Right atrium auricular region (tissue), 2 donors: ENCODE data around the gene USP48. TPM values are rescaled to one million over a fixed set of nuclear protein-coding genes. Genes with fewer than 3 reads are reported as not detected.
"Not testable (repeated sequence)": the region's sequence is repeated elsewhere in the genome, so short reads cannot be mapped to it uniquely, and the experiment has no call there.

Source experiments
- DNase-seq: peaks from one replicate; pipeline ENCODE4 v3.0.0-alpha.2; 2019; ENCODE audit warnings: low spot score
- H3K27ac ChIP-seq, 2 donors: fragments of 200-600 bp; sonication (generic); 1 replicate in 1 of 2; 2 replicates in 1 of 2; pipeline ENCODE4 v1.5.1; 2016 to 2019
- H3K27me3 ChIP-seq, 2 donors: fragments of 200-600 bp; sonication (generic); one replicate each; pipeline versions ENCODE4 v1.5.1 to v1.6.0; 2017 to 2019
- H3K36me3 ChIP-seq: fragments of 200-600 bp; sonication (generic); one replicate; pipeline ENCODE4 v1.5.1; 2016
- H3K4me1 ChIP-seq, 2 donors: fragments of 200-600 bp; sonication (generic); one replicate each; pipeline versions ENCODE4 v1.5.1 to v1.6.0; 2017 to 2019
- H3K4me3 ChIP-seq, 2 donors: fragments of 200-600 bp; sonication (generic); 1 replicate in 1 of 2; 2 replicates in 1 of 2; pipeline ENCODE4 v1.5.1; 2017 to 2019; ENCODE audit warnings: mild to moderate bottlenecking in 1 of 2, moderate library complexity in 1 of 2
- H3K9me3 ChIP-seq, 2 donors: fragments of 200-600 bp; sonication (generic); one replicate each; pipeline ENCODE4 v1.5.1; 2019
- CTCF ChIP-seq, 2 donors: fragments of 200-600 bp; sonication (generic); IDR thresholded peaks; one replicate each; pipeline ENCODE4 v1.5.1; 2019; ENCODE audit warnings: antibody characterized with exemption in 2 of 2
- total RNA-seq, 2 donors: library from RNA; depleted of rRNA; stranded (reverse); fragments of >200 nt; gene quantifications; one replicate each; pipeline ENCODE4 v1.1.0, GENCODE V29; 2016

USP48 gene
- total RNA-seq, 2 donors from 2014 or later: 24.1 to 31.0 TPM

- no peak for DNase-seq
- no peak overlapping the region for H3K4me3 ChIP-seq
- H3K4me1 ChIP-seq: no peaks in the 10 kb centered on the region
- H3K36me3 ChIP-seq: no peaks in the 10 kb centered on the region
- peaks cover 0 to 9% of the 10 kb centered on the region in 2 donors for H3K9me3 ChIP-seq
- H3K27me3 ChIP-seq: no peaks in the 10 kb centered on the region
- H3K27ac ChIP-seq: no peak overlapping the region
- TF ChIP-seq CTCF (IDR thresholded peaks at IDR 0.05): no peak
These were observed 11.7 kb upstream of the USP48 start for GRCh38 chr1:21794656-21795055.

- no peak for TF ChIP-seq CTCF (IDR thresholded peaks at IDR 0.05)
- no peak for DNase-seq
- Histone ChIP-seq H3K4me3 (no peak overlapping the region), H3K9me3 (peaks cover 0 to 9% of the 10 kb centered on the region in 2 donors), H3K4me1 (no peaks in the 10 kb centered on the region), H3K36me3 (no peaks in the 10 kb centered on the region), H3K27ac (no peak overlapping the region), H3K27me3 (no peaks in the 10 kb centered on the region)
These were observed 10.2 kb upstream of the USP48 start for GRCh38 chr1:21793104-21793503.

- Histone ChIP-seq H3K36me3 (no peaks in the 10 kb centered on the region), H3K9me3 (no peaks in the 10 kb centered on the region), H3K4me1 (peaks cover 0 to 4% of the 10 kb centered on the region in 2 donors), H3K4me3 (no peak overlapping the region), H3K27ac (no peak overlapping the region), H3K27me3 (no peaks in the 10 kb centered on the region)
- DNase-seq: no peak
- TF ChIP-seq CTCF (IDR thresholded peaks at IDR 0.05): no peak
These were observed 3.7 kb upstream of the USP48 start for GRCh38 chr1:21786640-21787039.

GRCh38 chr1:21785764-21786163 lies 2.8 kb upstream of the USP48 start:
- H3K36me3 ChIP-seq, H3K9me3 ChIP-seq, H3K4me3 ChIP-seq, H3K27ac ChIP-seq, H3K27me3 ChIP-seq, DNase-seq: not testable (repeated sequence)
- H3K4me1 ChIP-seq: peaks cover 0 to 13% of the 10 kb centered on the region in 2 donors

- DNase-seq: no peak
- H3K27ac ChIP-seq: peak overlapping the region; percentile 99 to 100
- H3K27me3 ChIP-seq: no peaks in the 10 kb centered on the region
- no peak for TF ChIP-seq CTCF (IDR thresholded peaks at IDR 0.05)
- H3K4me3 ChIP-seq: peak overlapping the region; percentile 77 to 91
- H3K9me3 ChIP-seq: no peaks in the 10 kb centered on the region
- no peaks in the 10 kb centered on the region for H3K36me3 ChIP-seq
- H3K4me1 ChIP-seq: peaks cover 0 to 23% of the 10 kb centered on the region in 2 donors
These were observed 992 bp upstream of the USP48 start for GRCh38 chr1:21783679-21784603.

- no peaks in the 10 kb centered on the region for H3K9me3 ChIP-seq
- DNase-seq: no peak
- peak in 1 of 2 donors; percentile 48 for TF ChIP-seq CTCF (IDR thresholded peaks at IDR 0.05)
- H3K4me3 ChIP-seq: peak overlapping the region; percentile 77 to 91
- no peaks in the 10 kb centered on the region for H3K27me3 ChIP-seq
- peaks cover 0 to 23% of the 10 kb centered on the region in 2 donors for H3K4me1 ChIP-seq
- no peaks in the 10 kb centered on the region for H3K36me3 ChIP-seq
- peak overlapping the region; percentile 99 to 100 for H3K27ac ChIP-seq
These were observed 541 bp downstream of the USP48 start for GRCh38 chr1:21782349-21782867.
